Stimulated activated CD4-positive, alpha-beta T cell treated with anti-CD3 and anti-CD28 coated beads, TNF-alpha, amount 100 ng/mL, for 48 hours (primary cell): ENCODE measurements around the gene GMIP.
A peak's percentile ranks its signal among the peaks of the same experiment; 100 is the strongest.

Source experiments
- DNase-seq, 3 donors: peaks; one replicate each; pipeline ENCODE4 v3.0.0-alpha.2; 2020; ENCODE audit warnings: low read depth in 3 of 3

The GMIP gene

GRCh38 chr19:19606021-19606420 is 37.4 kb downstream of the GMIP start:
- DNase-seq = no peak

- DNase-seq = no peak
Observed at GRCh38 chr19:19602713-19603324, 40.6 kb downstream of the GMIP start.

GRCh38 chr19:19602136-19602712 is 41.2 kb downstream of the GMIP start:
- no peak for DNase-seq

- no peak for DNase-seq
Observed at GRCh38 chr19:19600793-19601330, 42.6 kb downstream of the GMIP start.

GRCh38 chr19:19598728-19599451 is 44.6 kb downstream of the GMIP start:
- DNase-seq = peak in 1 of 3 donors; percentile 46

- peak in 1 of 3 donors; percentile 47 for DNase-seq
Observed at GRCh38 chr19:19597809-19598306, 45.6 kb downstream of the GMIP start.

GRCh38 chr19:19595171-19595701 is 48.2 kb downstream of the GMIP start:
- no peak for DNase-seq

GRCh38 chr19:19594381-19594780 is 49.1 kb downstream of the GMIP start:
- DNase-seq = no peak

GRCh38 chr19:19592690-19593089 is 50.8 kb downstream of the GMIP start:
- DNase-seq = no peak

- peak; percentile 48 to 64 (median 59) for DNase-seq
Observed at GRCh38 chr19:19591133-19591825, 52.2 kb downstream of the GMIP start.

- DNase-seq = no peak
Observed at GRCh38 chr19:19588546-19588945, 54.9 kb downstream of the GMIP start.

GRCh38 chr19:19587771-19588170 is 55.7 kb downstream of the GMIP start:
- DNase-seq = no peak

GRCh38 chr19:19584356-19584755 is 59.1 kb downstream of the GMIP start:
- no peak for DNase-seq

GRCh38 chr19:19582471-19582870 is 61.0 kb downstream of the GMIP start:
- no peak for DNase-seq

GRCh38 chr19:19581391-19581790 is 62.1 kb downstream of the GMIP start:
- DNase-seq = no peak

GRCh38 chr19:19580418-19580817 is 63.0 kb downstream of the GMIP start:
- DNase-seq = no peak

- no peak for DNase-seq
Observed at GRCh38 chr19:19579533-19580361, 63.7 kb downstream of the GMIP start.
